Neural cell (in vitro differentiated cells): ENCODE measurements around the gene RPS6KC1.

ENCODE experiments used
- CTCF ChIP-seq: fragments of 450-650 bp; IDR thresholded peaks from 2 replicates; pipeline ENCODE4 v1.5.1; 2014; ENCODE audit warnings: antibody characterized with exemption, mild to moderate bottlenecking, moderate library complexity; ENCODE audit not compliant: poor library complexity, severe bottlenecking
- EP300 ChIP-seq: fragments of 450-650 bp; conservative IDR thresholded peaks from 2 replicates; pipeline ENCODE4 v1.6.1; 2014; ENCODE audit warnings: antibody characterized with exemption, mild to moderate bottlenecking, moderate library complexity; ENCODE audit not compliant: poor library complexity, severe bottlenecking
- EZH2 ChIP-seq: fragments of 200-600, 300-800 bp; shearing (Covaris generic), sonication (generic); IDR thresholded peaks from 2 replicates; pipeline ENCODE4 v1.6.1; 2014; ENCODE audit warnings: antibody characterized with exemption, low read length, borderline replicate concordance, mild to moderate bottlenecking; ENCODE audit not compliant: insufficient read depth, poor library complexity, severe bottlenecking
- POLR2AphosphoS5 ChIP-seq: IDR thresholded peaks from 2 replicates; pipeline ENCODE4 v1.6.1; 2012
- SMC3 ChIP-seq: fragments of 450-650 bp; conservative IDR thresholded peaks from 2 replicates; pipeline ENCODE4 v1.6.1; 2014; ENCODE audit warnings: antibody characterized with exemption, mild to moderate bottlenecking, moderate library complexity; ENCODE audit not compliant: poor library complexity

GRCh38 chr1:213250041-213250440, 199.0 kb downstream of the RPS6KC1 start:
- TF ChIP-seq CTCF (no peak), POLR2AphosphoS5 (no peak), EP300 (no peak), EZH2 (no peak), SMC3 (no peak)
